ENCODE measurements around the gene P4HA2. TPM values are rescaled to one million over a fixed set of nuclear protein-coding genes. Genes with fewer than 3 reads are reported as not detected.

P4HA2 gene
- total and polyA plus RNA-seq, 8 donors: 9.0 to 109 (median 26.5) TPM

- no peaks in the 10 kb centered on the region for H3K9me3 ChIP-seq
- DNase-seq: peak in 1 of 2 donors; percentile 71
- H3K27ac ChIP-seq: peak overlapping the region in 3 of 5 donors; percentile 13 to 47 (median 27)
- peaks cover 0 to 10% (median 4%) of the 10 kb centered on the region in 3 donors for H3K27me3 ChIP-seq
- no peaks in the 10 kb centered on the region for H3K36me3 ChIP-seq
- intact Hi-C loops (cut with DNase I; ENCODE audit: low total_unique reads): no loop called here
- TF ChIP-seq POLR2AphosphoS5 (IDR thresholded peaks at IDR 0.05) (peak in 1 of 3 donors; percentile 24), POLR2A (IDR thresholded peaks at IDR 0.05) (no peak)
- no peak overlapping the region for H3K4me3 ChIP-seq
- peaks cover 0 to 40% (median 32%) of the 10 kb centered on the region in 4 donors for H3K4me1 ChIP-seq
- WGBS, 5 donors: 37 to 55% (median 43%) methylated on average over 5 to 7 of the region's 7 CpGs
These were observed 26.8 kb upstream of the P4HA2 start for GRCh38 chr5:132254321-132254977.

GRCh38 chr5:132253452-132254320 is 26.0 kb upstream of the P4HA2 start:
- H3K36me3 ChIP-seq: no peaks in the 10 kb centered on the region
- peak overlapping the region in 3 of 5 donors; percentile 13 to 47 (median 27) for H3K27ac ChIP-seq
- H3K4me1 ChIP-seq: peaks cover 0 to 32% (median 28%) of the 10 kb centered on the region in 4 donors
- intact Hi-C loops (cut with DNase I; ENCODE audit: low total_unique reads): no loop called here
- 65 to 82% (median 80%) methylated on average over 4 to 8 of the region's 8 CpGs for WGBS, 5 donors
- peaks cover 0 to 10% (median 4%) of the 10 kb centered on the region in 3 donors for H3K27me3 ChIP-seq
- no peak overlapping the region for H3K4me3 ChIP-seq
- TF ChIP-seq POLR2AphosphoS5 (IDR thresholded peaks at IDR 0.05) (no peak), CTCF (IDR thresholded peaks at IDR 0.05) (no peak), EP300 (IDR thresholded peaks at IDR 0.05) (no peak), POLR2A (IDR thresholded peaks at IDR 0.05) (no peak)
- peak in 1 of 2 donors; percentile 79 for DNase-seq
- H3K9me3 ChIP-seq: no peaks in the 10 kb centered on the region

- H3K27me3 ChIP-seq: peaks cover 0 to 10% (median 4%) of the 10 kb centered on the region in 3 donors
- H3K36me3 ChIP-seq: no peaks in the 10 kb centered on the region
- no peaks in the 10 kb centered on the region for H3K9me3 ChIP-seq
- H3K4me1 ChIP-seq: peaks cover 0 to 25% (median 23%) of the 10 kb centered on the region in 4 donors
- no peak for TF ChIP-seq POLR2A (IDR thresholded peaks at IDR 0.05)
- TF ChIP-seq CTCF (IDR thresholded peaks at IDR 0.05): no peak
- TF ChIP-seq EP300 (IDR thresholded peaks at IDR 0.05): no peak
- no peak for TF ChIP-seq POLR2AphosphoS5 (IDR thresholded peaks at IDR 0.05)
- H3K27ac ChIP-seq: no peak overlapping the region
- intact Hi-C loops (cut with DNase I; ENCODE audit: low total_unique reads): no loop called here
- 52 to 65% (median 62%) methylated on average over 4 of the region's 4 CpGs for WGBS, 5 donors
- H3K4me3 ChIP-seq: no peak overlapping the region
- DNase-seq: peak in 1 of 2 donors; percentile 93
These were observed 25.4 kb upstream of the P4HA2 start for GRCh38 chr5:132253008-132253441.

- peaks cover 0 to 15% (median 11%) of the 10 kb centered on the region in 4 donors for H3K4me1 ChIP-seq
- H3K27ac ChIP-seq: no peak overlapping the region
- H3K9me3 ChIP-seq: peaks cover 0 to 15% (median 0%) of the 10 kb centered on the region in 4 donors
- 80 to 94% (median 87%) methylated on average over 9 to 10 of the region's 10 CpGs for WGBS, 5 donors
- no peaks in the 10 kb centered on the region for H3K36me3 ChIP-seq
- H3K4me3 ChIP-seq: no peak overlapping the region
- H3K27me3 ChIP-seq: no peaks in the 10 kb centered on the region
- no peak for DNase-seq
- no peak for TF ChIP-seq POLR2AphosphoS5 (IDR thresholded peaks at IDR 0.05)
- TF ChIP-seq CTCF (IDR thresholded peaks at IDR 0.05): no peak
- no peak for TF ChIP-seq EP300 (IDR thresholded peaks at IDR 0.05)
- no peak for TF ChIP-seq POLR2A (IDR thresholded peaks at IDR 0.05)
- intact Hi-C loops (cut with DNase I; ENCODE audit: low total_unique reads): no loop called here
These were observed 23.6 kb upstream of the P4HA2 start for GRCh38 chr5:132251220-132251725.

Measured in stomach (tissue), 9 donors.